Hepatocyte (in vitro differentiated cells): ENCODE results near the gene ASF1B. TPM values are rescaled to one million over a fixed set of nuclear protein-coding genes. Genes with fewer than 3 reads are reported as not detected.

Experiments used
- DNase-seq: peaks from one replicate; pipeline ENCODE4 v3.0.0-alpha.2; 2016; ENCODE audit warnings: low spot score
- H2AFZ ChIP-seq: fragments of 200-600 bp; sonication (generic); 2 replicates; pipeline ENCODE4 v1.6.0; 2016; ENCODE audit warnings: antibody characterized with exemption, mild to moderate bottlenecking
- H3K27ac ChIP-seq: fragments of 200-600 bp; sonication (generic); 2 replicates; pipeline ENCODE4 v1.5.1; 2016; ENCODE audit warnings: mild to moderate bottlenecking
- H3K27me3 ChIP-seq: fragments of 200-600 bp; sonication (generic); 2 replicates; pipeline ENCODE4 v1.6.1; 2016
- H3K36me3 ChIP-seq: fragments of 200-600 bp; sonication (generic); replicated peaks from 2 replicates; pipeline ENCODE4 v1.5.1; 2016; ENCODE audit warnings: low read depth; ENCODE audit not compliant: insufficient read depth
- H3K4me1 ChIP-seq: fragments of 200-600 bp; sonication (generic); 2 replicates; pipeline ENCODE4 v1.5.1; 2016; ENCODE audit warnings: mild to moderate bottlenecking, moderate library complexity; ENCODE audit not compliant: insufficient read depth
- H3K4me2 ChIP-seq: fragments of 200-600 bp; sonication (generic); 2 replicates; pipeline ENCODE4 v1.6.0; 2016
- H3K4me3 ChIP-seq: fragments of 200-600 bp; sonication (generic); 2 replicates; pipeline ENCODE4 v1.5.1; 2016; ENCODE audit warnings: mild to moderate bottlenecking
- H3K79me2 ChIP-seq: fragments of 200-600 bp; sonication (generic); 2 replicates; pipeline ENCODE4 v1.6.0; 2017; ENCODE audit warnings: mild to moderate bottlenecking
- H3K9me2 ChIP-seq: fragments of 200-600 bp; sonication (generic); replicated peaks from 2 replicates; pipeline ENCODE4 v1.6.0; 2017; ENCODE audit warnings: mild to moderate bottlenecking; ENCODE audit not compliant: insufficient read depth
- H3K9me3 ChIP-seq: fragments of 200-600 bp; sonication (generic); 2 replicates; pipeline ENCODE4 v1.5.1; 2016; ENCODE audit warnings: low read depth, mild to moderate bottlenecking
- H4K20me1 ChIP-seq: fragments of 200-600 bp; sonication (generic); 2 replicates; pipeline ENCODE4 v1.6.0; 2016; ENCODE audit warnings: mild to moderate bottlenecking; ENCODE audit not compliant: insufficient read depth, poor library complexity, severe bottlenecking
- CTCF ChIP-seq: fragments of 200-600 bp; sonication (generic); IDR thresholded peaks from 2 replicates; pipeline ENCODE4 v1.5.1; 2016; ENCODE audit warnings: antibody characterized with exemption, mild to moderate bottlenecking; ENCODE audit not compliant: poor library complexity
- EZH2 ChIP-seq: fragments of 200-600 bp; sonication (generic); IDR thresholded peaks from 2 replicates; pipeline ENCODE4 v1.6.1; 2016; ENCODE audit warnings: antibody characterized with exemption, mild to moderate bottlenecking, borderline replicate concordance
- EZH2phosphoT487 ChIP-seq: fragments of 200-600 bp; sonication (generic); IDR thresholded peaks from one replicate; pipeline ENCODE4 v1.6.1; 2018; ENCODE audit warnings: antibody characterized with exemption, mild to moderate bottlenecking, low read depth, moderate library complexity; ENCODE audit not compliant: unreplicated experiment, severe bottlenecking
- WGBS: methylation state at CpG from one replicate; pipeline ENCODE4 v1.1.6; 2016; ENCODE audit warnings: low lambda C conversion rate; ENCODE audit errors: missing lambda C conversion rate; 5-methylcytosine and 5-hydroxymethylcytosine counted together
- polyA plus RNA-seq: library from polyadenylated mRNA; unstranded; fragments of >200 nt; fragmentation: Nextera tagmentation; extraction: Ambion mirVana; gene quantifications from 2 replicates; pipeline ENCODE4 v1.2.1, GENCODE V29; 2016
- total RNA-seq: library from RNA; depleted of rRNA; stranded (reverse); fragments of >200 nt; gene quantifications from 2 replicates; pipeline ENCODE4 v1.2.3, GENCODE V29; 2014

ASF1B gene
- total and polyA plus RNA-seq, 2 experiments from 2014 or later = 5.1 to 12.4 TPM

GRCh38 chr19:14119644-14120496, 16.5 kb downstream of the ASF1B start:
- 97% methylated on average over 6 of the region's 7 CpGs for WGBS
- Histone ChIP-seq H3K4me2 (peak overlapping the region; percentile 95), H3K9me2 (no peaks in the 10 kb centered on the region), H4K20me1 (peaks cover 2% of the 10 kb centered on the region), H3K4me3 (no peak overlapping the region), H3K36me3 (no peaks in the 10 kb centered on the region), H3K27ac (peak overlapping the region; percentile 99), H3K79me2 (peaks cover 24% of the 10 kb centered on the region), H3K4me1 (peaks cover 11% of the 10 kb centered on the region), H2AFZ (no peak overlapping the region), H3K9me3 (no peaks in the 10 kb centered on the region), H3K27me3 (no peaks in the 10 kb centered on the region)
- TF ChIP-seq EZH2phosphoT487 = no peak
- no peak for TF ChIP-seq CTCF
- TF ChIP-seq EZH2 = no peak
- no peak for DNase-seq

GRCh38 chr19:14119146-14119545, 17.2 kb downstream of the ASF1B start:
- Histone ChIP-seq H3K27me3 (no peaks in the 10 kb centered on the region), H3K9me2 (no peaks in the 10 kb centered on the region), H3K79me2 (peaks cover 31% of the 10 kb centered on the region), H3K4me2 (peak overlapping the region; percentile 95), H3K27ac (peak overlapping the region; percentile 99), H3K36me3 (no peaks in the 10 kb centered on the region), H3K4me1 (peaks cover 11% of the 10 kb centered on the region), H3K9me3 (no peaks in the 10 kb centered on the region), H4K20me1 (peaks cover 2% of the 10 kb centered on the region), H3K4me3 (no peak overlapping the region), H2AFZ (peak overlapping the region; percentile 51)
- no peak for TF ChIP-seq EZH2
- no peak for TF ChIP-seq CTCF
- no peak for TF ChIP-seq EZH2phosphoT487
- 82% methylated on average over 3 of the region's 3 CpGs for WGBS
- no peak for DNase-seq

- WGBS = 18% methylated on average over 37 of the region's 61 CpGs
- peak overlapping the region; percentile 95 for H3K4me2 ChIP-seq
Observed at GRCh38 chr19:14118165-14119051, 18.0 kb downstream of the ASF1B start.

More at GRCh38 chr19:14118165-14119051, 18.0 kb downstream of the ASF1B start:
- TF ChIP-seq EZH2phosphoT487 = no peak
- TF ChIP-seq EZH2 = no peak
- no peak for TF ChIP-seq CTCF
- Histone ChIP-seq H3K9me2 (no peaks in the 10 kb centered on the region), H3K4me3 (peak overlapping the region; percentile 19), H3K27ac (peak overlapping the region; percentile 99), H3K36me3 (no peaks in the 10 kb centered on the region), H3K27me3 (no peaks in the 10 kb centered on the region), H3K79me2 (peaks cover 39% of the 10 kb centered on the region), H3K9me3 (no peaks in the 10 kb centered on the region), H4K20me1 (peaks cover 2% of the 10 kb centered on the region), H3K4me1 (peaks cover 12% of the 10 kb centered on the region), H2AFZ (peak overlapping the region; percentile 51)
- peak; percentile 72 for DNase-seq
